Gastroesophageal sphincter (tissue), 4 donors: ENCODE data around the gene CPNE4. TPM values are rescaled to one million over a fixed set of nuclear protein-coding genes. Genes with fewer than 3 reads are reported as not detected.

Experiments used
- ATAC-seq: fragments of 150-250 bp; one replicate; pipeline ENCODE4 v1.9.1; 2016; ENCODE audit warnings: mild to moderate bottlenecking, moderate library complexity
- H3K27ac ChIP-seq, 4 donors: fragments of 200-600 bp; sonication (generic) in 3 of 4; 1 replicate in 3 of 4; 2 replicates in 1 of 4; pipeline ENCODE4 v1.5.1; 2016 to 2019
- H3K27me3 ChIP-seq: fragments of 200-600 bp; sonication (generic); one replicate; pipeline ENCODE4 v1.5.1; 2019
- H3K36me3 ChIP-seq, 2 donors: fragments of 200-600 bp; sonication (generic); one replicate each; pipeline ENCODE4 v1.5.1; 2019; ENCODE audit warnings: control low read depth in 1 of 2
- H3K4me1 ChIP-seq, 3 donors: fragments of 200-600 bp; sonication (generic); 1 replicate in 2 of 3; 2 replicates in 1 of 3; pipeline ENCODE4 v1.5.1; 2016 to 2019; ENCODE audit warnings: control low read depth in 2 of 3
- H3K4me3 ChIP-seq, 2 donors: fragments of 200-600 bp; sonication (generic); one replicate each; pipeline ENCODE4 v1.5.1; 2019; ENCODE audit warnings: mild to moderate bottlenecking in 1 of 2, moderate library complexity in 1 of 2
- H3K9me3 ChIP-seq, 3 donors: fragments of 200-600 bp; sonication (generic); one replicate each; pipeline ENCODE4 v1.5.1; 2017 to 2019; ENCODE audit warnings: control low read depth in 2 of 3
- CTCF ChIP-seq, 4 experiments: fragments of 200-600 bp in 2 of 4; fragments of 450-650 bp in 2 of 4; sonication (generic) in 1 of 4; IDR thresholded peaks; one replicate each; pipeline ENCODE4 v1.5.1; 2017 to 2019; ENCODE audit warnings: antibody characterized with exemption in 4 of 4, mild to moderate bottlenecking in 2 of 4, moderate library complexity in 2 of 4
- EP300 ChIP-seq: sonication (generic); formaldehyde crosslinking; IDR thresholded peaks from one replicate; pipeline ENCODE4 v1.6.1; 2017; ENCODE audit warnings: antibody characterized with exemption, mild to moderate bottlenecking
- POLR2A ChIP-seq, 2 donors: fragments of 450-650 bp; IDR thresholded peaks; one replicate each; pipeline ENCODE4 v1.6.1; 2017; ENCODE audit warnings: antibody characterized with exemption in 2 of 2, mild to moderate bottlenecking in 2 of 2, moderate library complexity in 1 of 2
- POLR2AphosphoS5 ChIP-seq: sonication (generic); formaldehyde crosslinking; IDR thresholded peaks from one replicate; pipeline ENCODE4 v1.6.1; 2017; ENCODE audit warnings: antibody characterized with exemption
- WGBS, 2 donors: methylation state at CpG; one replicate each; pipeline ENCODE4 v1.1.5; 2018; ENCODE audit warnings: low coverage in 1 of 2; 5-methylcytosine and 5-hydroxymethylcytosine counted together
- total RNA-seq, 4 donors: library from RNA; depleted of rRNA; stranded (reverse); fragments of >200 nt; gene quantifications; one replicate each; pipeline ENCODE4 v1.1.0, GENCODE V29; 2016

Gene CPNE4
- total RNA-seq, 4 donors from 2014 or later, result not detected

- no peak overlapping the region for H3K4me3 ChIP-seq
- H3K27me3 ChIP-seq, result no peaks in the 10 kb centered on the region
- H3K4me1 ChIP-seq, result no peaks in the 10 kb centered on the region
- ATAC-seq, result no peak
- H3K9me3 ChIP-seq, result no peaks in the 10 kb centered on the region
- no peak overlapping the region for H3K27ac ChIP-seq
- no peak for TF ChIP-seq POLR2A (IDR thresholded peaks at IDR 0.05)
- TF ChIP-seq POLR2AphosphoS5, result no peak
- TF ChIP-seq CTCF (IDR thresholded peaks at IDR 0.05), result no peak
- TF ChIP-seq EP300, result no peak
- 100% methylated on average over 1 of the region's 1 CpG for WGBS, 2 donors
- no peaks in the 10 kb centered on the region for H3K36me3 ChIP-seq
These were observed 31.1 kb downstream of the CPNE4 start for GRCh38 chr3:132003685-132004084.

GRCh38 chr3:132001999-132002398 is 32.8 kb downstream of the CPNE4 start:
- Histone ChIP-seq H3K36me3 (no peaks in the 10 kb centered on the region), H3K27me3 (no peaks in the 10 kb centered on the region), H3K9me3 (no peaks in the 10 kb centered on the region), H3K27ac (no peak overlapping the region), H3K4me1 (no peaks in the 10 kb centered on the region), H3K4me3 (no peak overlapping the region)
- ATAC-seq, result no peak
- WGBS, 2 donors, result 66 to 82% methylated on average over 2 of the region's 2 CpGs
- TF ChIP-seq POLR2A (IDR thresholded peaks at IDR 0.05) (no peak), POLR2AphosphoS5 (no peak), CTCF (IDR thresholded peaks at IDR 0.05) (no peak), EP300 (no peak)

- H3K27ac ChIP-seq, result no peak overlapping the region
- no peaks in the 10 kb centered on the region for H3K36me3 ChIP-seq
- H3K27me3 ChIP-seq, result no peaks in the 10 kb centered on the region
- H3K4me1 ChIP-seq, result no peaks in the 10 kb centered on the region
- no peaks in the 10 kb centered on the region for H3K9me3 ChIP-seq
- 22 to 41% methylated on average over 1 of the region's 1 CpG for WGBS, 2 donors
- no peak overlapping the region for H3K4me3 ChIP-seq
- ATAC-seq, result no peak
- TF ChIP-seq EP300, result no peak
- TF ChIP-seq CTCF (IDR thresholded peaks at IDR 0.05), result no peak
These were observed 33.8 kb downstream of the CPNE4 start for GRCh38 chr3:132001036-132001435.

GRCh38 chr3:131998027-131998426 is 36.8 kb downstream of the CPNE4 start:
- Histone ChIP-seq H3K27me3 (no peaks in the 10 kb centered on the region), H3K4me1 (no peaks in the 10 kb centered on the region), H3K4me3 (no peak overlapping the region), H3K9me3 (no peaks in the 10 kb centered on the region), H3K27ac (no peak overlapping the region), H3K36me3 (no peaks in the 10 kb centered on the region)
- no peak for ATAC-seq
- WGBS, 2 donors, result 0 to 25% methylated on average over 1 of the region's 1 CpG
- TF ChIP-seq POLR2AphosphoS5 (no peak), EP300 (no peak), POLR2A (IDR thresholded peaks at IDR 0.05) (no peak), CTCF (IDR thresholded peaks at IDR 0.05) (no peak)

GRCh38 chr3:131995891-131996290 is 38.9 kb downstream of the CPNE4 start:
- Histone ChIP-seq H3K4me1 (no peaks in the 10 kb centered on the region), H3K27me3 (no peaks in the 10 kb centered on the region), H3K36me3 (no peaks in the 10 kb centered on the region), H3K4me3 (no peak overlapping the region), H3K27ac (no peak overlapping the region), H3K9me3 (no peaks in the 10 kb centered on the region)
- TF ChIP-seq EP300, result no peak
- no peak for TF ChIP-seq POLR2AphosphoS5
- TF ChIP-seq POLR2A (IDR thresholded peaks at IDR 0.05), result no peak
- 43 to 69% methylated on average over 3 of the region's 3 CpGs for WGBS, 2 donors
- no peak for ATAC-seq

- WGBS, 2 donors, result 88 to 96% methylated on average over 3 of the region's 3 CpGs
- Histone ChIP-seq H3K36me3 (no peaks in the 10 kb centered on the region), H3K27me3 (no peaks in the 10 kb centered on the region), H3K4me3 (no peak overlapping the region), H3K27ac (no peak overlapping the region), H3K9me3 (no peaks in the 10 kb centered on the region), H3K4me1 (no peaks in the 10 kb centered on the region)
- ATAC-seq, result no peak
- TF ChIP-seq POLR2AphosphoS5, result no peak
These were observed 45.5 kb downstream of the CPNE4 start for GRCh38 chr3:131989318-131989717.
